H9 (cell line): ENCODE results near the gene YOD1. TPM values are rescaled to one million over a fixed set of nuclear protein-coding genes. Genes with fewer than 3 reads are reported as not detected.

Source experiments
- DNase-seq: peaks from one replicate; pipeline ENCODE4 v3.0.0-alpha.2; 2017
- H2AFZ ChIP-seq: one replicate; pipeline ENCODE4 v1.6.1; 2013; ENCODE audit warnings: mild to moderate bottlenecking, low read length, control low read depth, moderate library complexity
- H2AK5ac ChIP-seq: 2 replicates; pipeline ENCODE4 v1.6.1; 2013; ENCODE audit warnings: low read length, control low read depth, mixed read lengths; ENCODE audit not compliant: insufficient read length
- H2BK120ac ChIP-seq: one replicate; pipeline ENCODE4 v1.6.1; 2013; ENCODE audit warnings: low read depth, mild to moderate bottlenecking, low read length, control low read depth, inconsistent platforms; ENCODE audit not compliant: poor library complexity, severe bottlenecking
- H2BK12ac ChIP-seq: 2 replicates; pipeline ENCODE4 v1.6.1; 2013; ENCODE audit warnings: low read length, control low read depth, mixed read lengths, low read depth; ENCODE audit not compliant: insufficient read length
- H2BK15ac ChIP-seq: 2 replicates; pipeline ENCODE4 v1.6.1; 2013; ENCODE audit warnings: low read depth, low read length, control low read depth
- H2BK20ac ChIP-seq: one replicate; pipeline ENCODE4 v1.6.1; 2013; ENCODE audit warnings: low read depth, mild to moderate bottlenecking, low read length, control low read depth, inconsistent platforms; ENCODE audit not compliant: poor library complexity, severe bottlenecking
- H2BK5ac ChIP-seq: 2 replicates; pipeline ENCODE4 v1.6.1; 2013; ENCODE audit warnings: low read length, control low read depth, mixed read lengths; ENCODE audit not compliant: insufficient read length
- H3K14ac ChIP-seq: 2 replicates; pipeline ENCODE4 v1.6.1; 2013; ENCODE audit warnings: low read length, control low read depth; ENCODE audit not compliant: insufficient read depth
- H3K18ac ChIP-seq: 2 replicates; pipeline ENCODE4 v1.6.1; 2013; ENCODE audit warnings: low read depth, mild to moderate bottlenecking, mixed read lengths, low read length, control low read depth; ENCODE audit not compliant: insufficient read length
- H3K23ac ChIP-seq: 2 replicates; pipeline ENCODE4 v1.6.1; 2013; ENCODE audit warnings: low read length, control low read depth, mixed read lengths, low read depth; ENCODE audit not compliant: insufficient read length
- H3K23me2 ChIP-seq: 2 replicates; pipeline ENCODE4 v1.6.1; 2013; ENCODE audit warnings: low read depth, mild to moderate bottlenecking, mixed read lengths, low read length, control low read depth; ENCODE audit not compliant: insufficient read length, poor library complexity, severe bottlenecking
- H3K27ac ChIP-seq: 2 replicates; pipeline ENCODE4 v1.5.1; 2013; ENCODE audit warnings: low read length, control low read depth, mixed read lengths, low read depth; ENCODE audit not compliant: insufficient read length
- H3K27me3 ChIP-seq: 2 replicates; pipeline ENCODE4 v1.6.1; 2013; ENCODE audit warnings: low read length, control low read depth, inconsistent platforms; ENCODE audit not compliant: insufficient read depth
- H3K4ac ChIP-seq: 2 replicates; pipeline ENCODE4 v1.6.1; 2013; ENCODE audit warnings: low read depth, mild to moderate bottlenecking, control low read depth, inconsistent platforms, low read length, moderate library complexity
- H3K4me1 ChIP-seq: 2 replicates; pipeline ENCODE4 v1.6.1; 2013; ENCODE audit warnings: low read length, control low read depth, inconsistent platforms; ENCODE audit not compliant: insufficient read depth
- H3K4me2 ChIP-seq: 2 replicates; pipeline ENCODE4 v1.6.1; 2013; ENCODE audit warnings: low read length, control low read depth, mixed read lengths; ENCODE audit not compliant: insufficient read length, insufficient read depth
- H3K56ac ChIP-seq: 2 replicates; pipeline ENCODE4 v1.6.1; 2013; ENCODE audit warnings: low read depth, mild to moderate bottlenecking, mixed read lengths, low read length, control low read depth; ENCODE audit not compliant: insufficient read length
- H3K79me1 ChIP-seq: 2 replicates; pipeline ENCODE4 v1.6.1; 2013; ENCODE audit warnings: low read depth, mild to moderate bottlenecking, moderate library complexity, low read length, control low read depth, inconsistent platforms; ENCODE audit not compliant: insufficient read depth, poor library complexity, severe bottlenecking
- H3K79me2 ChIP-seq: 2 replicates; pipeline ENCODE4 v1.6.1; 2013; ENCODE audit warnings: low read length, control low read depth, inconsistent platforms; ENCODE audit not compliant: insufficient read depth
- H3K9ac ChIP-seq: 2 replicates; pipeline ENCODE4 v1.6.1; 2013; ENCODE audit warnings: low read length, control low read depth, mixed read lengths; ENCODE audit not compliant: insufficient read length; ENCODE audit errors: extremely low read depth
- H3K9me3 ChIP-seq: one replicate; pipeline ENCODE4 v1.6.1; 2013; ENCODE audit warnings: low read depth, low read length, inconsistent platforms; ENCODE audit not compliant: control insufficient read depth
- H3T11ph ChIP-seq: one replicate; pipeline ENCODE4 v1.6.1; 2013; ENCODE audit warnings: mild to moderate bottlenecking, low read length, control low read depth, inconsistent platforms
- H4K20me1 ChIP-seq: one replicate; pipeline ENCODE4 v1.6.1; 2013; ENCODE audit not compliant: control insufficient read depth, insufficient read length, insufficient read depth
- H4K5ac ChIP-seq: 2 replicates; pipeline ENCODE4 v1.6.1; 2013; ENCODE audit warnings: low read depth, mild to moderate bottlenecking, mixed read lengths, low read length, control low read depth; ENCODE audit not compliant: insufficient read length
- H4K8ac ChIP-seq: replicated peaks from 2 replicates; pipeline ENCODE4 v1.6.1; 2013; ENCODE audit warnings: low read length, control low read depth, mixed read lengths, low read depth; ENCODE audit not compliant: insufficient read length
- H4K91ac ChIP-seq: 2 replicates; pipeline ENCODE4 v1.6.1; 2013; ENCODE audit warnings: low read depth, mild to moderate bottlenecking, moderate library complexity, mixed read lengths, low read length, control low read depth; ENCODE audit not compliant: insufficient read length
- H3K27ac Mint-ChIP-seq, 3 experiments: 2 replicates in 2 of 3; 3 replicates in 1 of 3; pipeline ENCODE4 v1.8.0; 2020 to 2021; ENCODE audit warnings: mixed read lengths in 3 of 3, mild to moderate bottlenecking in 1 of 3, moderate library complexity in 1 of 3
- H3K27me3 Mint-ChIP-seq: 2 replicates; pipeline ENCODE4 v1.8.0; 2021; ENCODE audit warnings: low read depth, mild to moderate bottlenecking, moderate library complexity, mixed read lengths
- H3K36me3 Mint-ChIP-seq, 3 experiments: 2 replicates in 2 of 3; 3 replicates in 1 of 3; pipeline ENCODE4 v1.8.0; 2020 to 2021; ENCODE audit warnings: low read depth in 3 of 3, mixed read lengths in 3 of 3; ENCODE audit not compliant: insufficient read depth in 1 of 3
- H3K4me1 Mint-ChIP-seq, 2 experiments: 2 replicates each; pipeline ENCODE4 v1.8.0; 2020; ENCODE audit warnings: mixed read lengths in 2 of 2
- H3K4me3 Mint-ChIP-seq, 2 experiments: 2 replicates in 1 of 2; 3 replicates in 1 of 2; pipeline ENCODE4 v1.8.0; 2020 to 2021; ENCODE audit warnings: mild to moderate bottlenecking in 2 of 2, mixed read lengths in 2 of 2, moderate library complexity in 1 of 2
- H3K9me3 Mint-ChIP-seq, 2 experiments: 2 replicates in 1 of 2; 3 replicates in 1 of 2; pipeline ENCODE4 v1.8.0; 2020; ENCODE audit warnings: mild to moderate bottlenecking in 2 of 2, mixed read lengths in 2 of 2, moderate library complexity in 1 of 2
- CTCF ChIP-seq: fragments of 200-600 bp; sonication (generic); conservative IDR thresholded peaks from 3 replicates; pipeline ENCODE4 v1.8.0; 2021; ENCODE audit warnings: antibody characterized with exemption, mild to moderate bottlenecking
- WGBS: extraction: QIAGEN DNeasy Blood & Tissue Kit; methylation state at CpG from one replicate; pipeline ENCODE4 v1.1.7; 2013; ENCODE audit warnings: missing lambda C conversion rate, low lambda C conversion rate, mixed read lengths; ENCODE audit not compliant: insufficient read length; ENCODE audit errors: extremely low coverage; 5-methylcytosine and 5-hydroxymethylcytosine counted together
- total RNA-seq: library from RNA; stranded (reverse); gene quantifications from 2 replicates; pipeline ENCODE4 v1.2.1, GENCODE V29; 2021

Gene YOD1
- total RNA-seq, 1 experiment from 2014 or later = 8.6 TPM

- H3K56ac ChIP-seq = no peak overlapping the region
- H3K9ac ChIP-seq = no peak overlapping the region
- no peaks in the 10 kb centered on the region for H4K20me1 ChIP-seq
- H3K27me3 ChIP-seq = no peaks in the 10 kb centered on the region
- no peak overlapping the region for H3T11ph ChIP-seq
- no peaks in the 10 kb centered on the region for H3K9me3 ChIP-seq
- H3K27ac ChIP-seq = no peak overlapping the region
- H3K4me2 ChIP-seq = no peak overlapping the region
- no peaks in the 10 kb centered on the region for H3K23me2 ChIP-seq
- peaks cover 20 to 24% of the 10 kb centered on the region in 2 experiments for H3K4me1 Mint-ChIP-seq
- H2BK120ac ChIP-seq = no peak overlapping the region
- peaks cover under 1% of the 10 kb centered on the region; the same call in 1 of the 2 replicates for H3K4me1 ChIP-seq
- no peaks in the 10 kb centered on the region for H3K79me1 ChIP-seq
- TF ChIP-seq CTCF = no peak
- H4K8ac ChIP-seq = no peak overlapping the region
- WGBS = no CpG with 5 or more reads among the region's 1 CpG
- no peak overlapping the region for H2AK5ac ChIP-seq
- no peaks in the 10 kb centered on the region for H3K9me3 Mint-ChIP-seq
- no peak overlapping the region for H3K23ac ChIP-seq
- H3K36me3 Mint-ChIP-seq = 0 out of 7 replicates have a peak, but pooled peaks cover 0 to under 1% (median 0%) of the 10 kb centered on the region in 3 experiments
- no peak overlapping the region for H2BK20ac ChIP-seq
- H3K14ac ChIP-seq = no peak overlapping the region
- H2BK15ac ChIP-seq = no peak overlapping the region
- no peak overlapping the region for H3K18ac ChIP-seq
- no peak overlapping the region for H4K91ac ChIP-seq
- H2BK12ac ChIP-seq = no peak overlapping the region
- H3K27ac Mint-ChIP-seq = no peak overlapping the region
- no peaks in the 10 kb centered on the region for H3K79me2 ChIP-seq
- no peak overlapping the region for H2BK5ac ChIP-seq
- no peak overlapping the region for H2AFZ ChIP-seq
- no peak overlapping the region for H4K5ac ChIP-seq
- H3K4ac ChIP-seq = no peak overlapping the region
- H3K27me3 Mint-ChIP-seq = no peaks in the 10 kb centered on the region
- no peak for DNase-seq
- no peak overlapping the region for H3K4me3 Mint-ChIP-seq
These were observed 14.1 kb downstream of the YOD1 start for GRCh38 chr1:207036865-207037264.
